NOMO-1 treated with dmso at 0.1 percent for 144 hours (cell line): ENCODE results near the gene RPS6KL1.

Experiments
- DNase-seq: peaks from one replicate; lab custom pipeline; 2025; ENCODE audit not compliant: unreplicated experiment; lab: John Stamatoyannopoulos, UW

The RPS6KL1 gene

DNA sequence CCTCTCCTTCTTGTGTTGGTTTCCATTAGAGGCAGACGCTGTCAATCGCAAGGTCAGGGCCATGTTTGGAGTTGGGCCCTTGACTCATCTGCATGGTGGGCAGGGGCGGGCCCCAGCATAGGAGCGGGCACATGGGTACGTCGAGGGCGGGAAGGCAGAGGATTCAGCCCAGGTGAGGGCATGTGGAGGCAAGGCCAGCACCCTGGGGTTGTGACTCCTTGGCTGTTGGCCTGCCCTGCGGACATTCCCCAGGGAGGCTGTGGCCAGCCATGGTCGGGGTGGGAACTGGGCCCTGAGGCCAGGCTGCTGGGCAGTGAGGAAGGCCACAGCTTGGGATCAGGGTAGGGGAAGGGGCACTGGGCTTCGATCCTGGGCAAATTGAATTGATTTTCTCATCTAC lies 10.3 kb downstream of the RPS6KL1 start:
- DNase-seq, result no peak

DNA sequence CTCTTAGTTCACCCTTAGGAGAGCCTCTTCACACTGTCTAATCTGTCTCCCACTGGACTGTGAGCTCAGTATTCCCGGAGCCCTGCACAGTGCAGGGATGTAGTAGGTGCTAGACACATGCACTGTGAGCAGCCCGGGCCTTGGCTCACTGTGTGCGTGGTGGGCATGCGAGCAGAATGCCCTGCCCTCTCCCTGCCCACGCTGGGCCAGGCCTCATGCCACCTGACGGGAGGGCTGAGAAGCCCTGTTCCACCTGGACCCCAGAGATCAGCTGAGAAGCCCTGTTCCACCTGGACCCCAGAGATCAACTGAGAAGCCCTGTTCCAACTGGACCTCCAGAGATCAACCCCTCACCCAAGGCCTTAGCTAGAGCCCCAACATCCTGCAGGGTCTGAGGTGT lies 10.9 kb downstream of the RPS6KL1 start:
- DNase-seq, result no peak

DNA sequence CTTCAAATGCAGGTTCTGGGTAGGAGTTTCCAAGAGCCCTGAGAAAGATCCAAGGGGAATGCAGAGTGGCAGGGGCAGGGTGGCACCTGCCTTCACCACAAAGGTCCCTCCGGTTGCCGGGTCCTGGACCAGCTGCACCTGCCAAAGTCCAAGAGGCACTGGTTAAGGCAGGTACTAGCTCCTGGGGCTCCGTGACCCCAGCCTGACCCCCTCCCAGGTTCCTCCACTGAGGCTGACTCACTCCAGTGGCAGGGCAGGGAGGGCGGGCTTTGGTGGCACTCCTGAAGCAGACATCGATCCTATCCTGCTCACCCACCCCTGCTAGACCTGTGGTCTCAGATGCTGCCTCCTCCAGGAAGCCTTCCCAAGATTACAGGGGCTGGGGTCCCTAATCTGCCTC lies 11.4 kb downstream of the RPS6KL1 start:
- DNase-seq, result no peak

DNA sequence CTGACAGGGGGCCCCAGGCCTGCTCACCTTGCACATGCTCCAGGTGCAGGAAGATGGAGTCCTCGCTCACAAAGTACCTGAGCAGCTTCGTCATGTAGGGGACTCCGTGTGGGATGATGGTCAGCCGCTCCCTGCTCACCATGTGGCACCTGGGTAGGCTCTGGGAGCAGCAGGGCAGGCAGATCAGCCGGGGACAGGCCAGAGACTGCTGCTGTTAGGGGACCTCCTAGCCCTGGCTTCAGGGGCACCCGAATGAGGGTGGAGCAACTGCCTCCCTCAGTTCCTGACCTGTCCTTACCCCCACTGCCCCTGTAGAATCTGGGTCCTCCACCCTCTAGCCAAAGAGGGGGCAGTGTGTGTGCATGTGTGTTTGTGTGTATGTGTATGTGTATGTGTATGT lies 11.8 kb downstream of the RPS6KL1 start:
- DNase-seq, result no peak

DNA sequence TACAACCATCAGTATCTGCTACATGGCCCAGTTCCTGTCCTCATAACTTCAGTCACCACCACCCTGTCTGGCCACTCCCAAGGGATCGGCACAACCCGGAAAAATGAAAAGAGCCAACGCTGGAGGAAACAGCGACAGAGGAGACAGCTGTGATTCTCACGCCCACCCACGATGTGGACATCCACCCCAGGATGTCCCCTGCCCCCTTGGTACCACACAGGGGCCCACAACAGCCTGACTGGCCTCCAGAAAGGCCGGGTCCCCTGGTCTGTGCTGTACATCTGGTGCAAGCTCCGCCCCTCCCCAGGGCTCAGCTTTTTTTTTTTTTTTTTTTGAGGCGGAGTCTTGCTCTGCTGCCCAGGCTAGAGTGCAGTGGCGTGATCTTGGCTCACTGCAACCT lies 12.5 kb downstream of the RPS6KL1 start:
- DNase-seq, result no peak

DNA sequence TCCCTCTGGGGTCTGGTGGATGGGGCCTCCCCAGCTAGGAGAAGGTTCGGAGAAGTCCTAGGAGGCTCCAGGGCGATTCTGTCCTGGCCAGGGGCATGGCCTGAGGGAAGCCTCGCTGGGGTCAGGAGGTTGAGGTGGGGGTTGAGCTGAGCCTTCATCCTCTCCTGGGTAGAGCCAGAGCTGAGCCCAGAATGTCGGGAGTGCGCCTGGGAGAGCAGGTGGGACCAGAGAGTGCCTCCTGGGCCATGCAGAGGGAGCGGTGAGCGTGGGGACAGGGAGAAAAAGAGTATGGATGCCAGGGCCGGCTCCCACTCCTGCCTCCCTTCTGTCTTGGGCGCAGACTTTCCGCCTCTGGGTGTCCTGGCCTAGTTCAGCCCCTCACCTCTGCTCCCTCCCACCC lies 13.1 kb downstream of the RPS6KL1 start:
- no peak for DNase-seq

DNA sequence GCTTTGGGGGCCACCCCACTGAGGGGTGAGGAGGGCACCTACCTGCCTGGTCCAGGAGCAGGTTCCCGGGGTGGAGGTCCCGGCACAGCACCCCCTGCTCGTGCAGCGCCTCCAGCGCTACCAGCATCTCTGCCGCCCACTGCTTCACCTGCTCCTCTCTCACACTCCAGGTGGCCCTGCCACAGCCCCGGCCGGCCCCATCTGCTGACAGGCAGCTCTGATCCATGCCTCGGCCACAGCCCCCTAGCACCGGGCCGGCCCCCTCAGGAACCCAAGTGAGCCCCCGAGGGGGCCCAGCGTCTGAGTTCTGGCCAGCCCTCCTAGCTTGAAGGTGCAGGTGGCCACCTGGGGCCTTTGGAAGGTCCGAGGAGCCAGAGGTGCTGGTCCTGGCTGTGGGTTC lies 13.6 kb downstream of the RPS6KL1 start:
- no peak for DNase-seq

DNA sequence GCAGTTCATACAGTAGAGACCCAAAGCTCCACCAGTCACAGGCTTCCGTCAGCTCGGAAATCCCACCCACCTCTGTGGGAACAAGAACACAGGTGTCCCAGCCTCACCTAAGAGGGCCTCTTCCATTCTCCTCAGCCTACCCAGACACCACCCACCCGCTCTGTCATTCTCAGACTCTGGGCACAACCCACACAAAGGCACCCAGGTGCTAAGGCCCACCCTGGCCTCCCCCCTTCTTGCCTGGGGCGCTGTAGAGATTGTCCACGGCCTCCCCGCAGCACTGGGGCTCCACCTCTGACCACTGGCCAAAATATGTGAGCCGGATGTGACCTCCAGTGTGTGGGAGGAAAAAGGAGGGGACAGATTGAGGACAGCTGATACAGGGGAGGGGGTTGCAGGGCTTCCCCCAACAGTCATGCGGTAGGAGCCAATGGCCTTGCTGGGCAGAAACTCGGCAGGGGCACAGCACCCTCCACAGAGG lies 14.2 kb downstream of the RPS6KL1 start:
- no peak for DNase-seq

DNA sequence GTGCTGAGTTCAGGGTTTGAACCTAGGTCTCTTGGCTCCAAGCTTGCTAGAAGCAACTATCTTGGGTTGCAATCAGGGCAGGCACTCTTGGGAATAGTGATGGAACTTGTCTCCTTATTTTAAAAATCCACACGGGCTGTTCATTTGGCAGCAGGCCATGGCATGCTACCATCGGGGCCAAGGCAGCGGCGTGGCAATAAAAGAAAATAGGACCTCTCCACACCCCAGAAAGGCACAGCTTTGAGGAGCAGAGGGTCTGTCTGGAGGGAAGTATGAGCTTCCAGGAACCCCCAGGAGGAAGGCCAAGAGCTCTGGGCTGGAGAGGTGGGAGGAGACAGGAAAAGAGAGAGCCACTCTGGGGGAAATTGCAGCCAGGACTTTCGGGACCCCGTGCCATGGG lies 15.3 kb downstream of the RPS6KL1 start:
- DNase-seq, result no peak

DNA sequence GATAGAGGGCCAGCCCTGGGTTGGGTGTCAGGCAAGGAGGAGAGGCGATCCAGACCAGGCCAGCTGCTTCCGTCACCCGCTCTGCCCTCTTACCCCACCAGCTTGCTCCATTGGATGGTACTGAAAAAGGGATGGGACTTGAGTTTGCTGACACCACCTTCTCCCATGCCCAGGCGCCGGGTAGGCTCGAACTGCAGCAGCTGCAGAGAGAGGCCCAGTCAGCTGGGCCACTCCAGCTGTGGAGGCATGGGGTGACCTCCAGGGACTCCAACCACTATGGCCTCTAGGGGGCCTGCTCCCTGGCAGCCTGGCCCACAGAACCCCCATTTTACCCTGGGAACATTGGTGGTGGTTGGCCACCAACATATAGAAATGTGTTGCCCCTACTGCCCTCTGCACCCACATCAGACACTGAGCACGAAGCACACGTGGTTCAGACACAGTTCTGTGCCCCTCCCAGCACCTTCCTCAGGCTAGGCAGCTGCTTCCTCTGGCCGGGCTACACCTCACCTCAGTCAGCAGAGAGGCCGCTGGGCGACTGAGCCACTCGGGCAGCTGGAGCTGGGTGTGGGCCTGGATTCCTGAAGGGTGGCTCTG lies 16.0 kb downstream of the RPS6KL1 start:
- no peak for DNase-seq

DNA sequence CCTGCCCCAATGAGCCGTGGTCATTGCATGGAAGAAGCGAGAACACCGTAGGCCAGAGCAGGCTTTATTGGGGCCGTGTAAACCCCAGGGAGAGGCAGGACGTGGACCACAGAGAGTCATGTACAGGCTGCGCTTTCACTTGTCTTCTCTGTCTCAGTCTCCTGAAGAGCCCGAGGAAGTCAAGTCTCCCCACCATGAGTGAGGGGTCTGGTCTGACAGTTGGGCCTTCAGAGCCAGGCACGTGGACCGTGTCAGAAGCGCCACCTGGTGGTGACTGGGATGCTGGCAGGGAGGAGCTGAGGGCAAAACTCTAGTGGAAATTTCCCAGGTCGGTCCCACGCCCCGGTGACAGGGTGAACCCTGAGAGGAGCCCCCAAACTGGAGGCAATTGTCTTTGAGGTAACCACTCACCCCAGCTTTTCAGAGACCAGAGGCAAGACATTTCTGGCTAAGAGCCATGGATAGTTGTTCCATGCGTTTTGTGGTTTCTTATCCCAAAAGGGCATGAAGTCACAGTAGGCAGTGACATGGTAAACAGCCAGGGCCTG lies 17.4 kb downstream of the RPS6KL1 start:
- peak; percentile 29 for DNase-seq

DNA sequence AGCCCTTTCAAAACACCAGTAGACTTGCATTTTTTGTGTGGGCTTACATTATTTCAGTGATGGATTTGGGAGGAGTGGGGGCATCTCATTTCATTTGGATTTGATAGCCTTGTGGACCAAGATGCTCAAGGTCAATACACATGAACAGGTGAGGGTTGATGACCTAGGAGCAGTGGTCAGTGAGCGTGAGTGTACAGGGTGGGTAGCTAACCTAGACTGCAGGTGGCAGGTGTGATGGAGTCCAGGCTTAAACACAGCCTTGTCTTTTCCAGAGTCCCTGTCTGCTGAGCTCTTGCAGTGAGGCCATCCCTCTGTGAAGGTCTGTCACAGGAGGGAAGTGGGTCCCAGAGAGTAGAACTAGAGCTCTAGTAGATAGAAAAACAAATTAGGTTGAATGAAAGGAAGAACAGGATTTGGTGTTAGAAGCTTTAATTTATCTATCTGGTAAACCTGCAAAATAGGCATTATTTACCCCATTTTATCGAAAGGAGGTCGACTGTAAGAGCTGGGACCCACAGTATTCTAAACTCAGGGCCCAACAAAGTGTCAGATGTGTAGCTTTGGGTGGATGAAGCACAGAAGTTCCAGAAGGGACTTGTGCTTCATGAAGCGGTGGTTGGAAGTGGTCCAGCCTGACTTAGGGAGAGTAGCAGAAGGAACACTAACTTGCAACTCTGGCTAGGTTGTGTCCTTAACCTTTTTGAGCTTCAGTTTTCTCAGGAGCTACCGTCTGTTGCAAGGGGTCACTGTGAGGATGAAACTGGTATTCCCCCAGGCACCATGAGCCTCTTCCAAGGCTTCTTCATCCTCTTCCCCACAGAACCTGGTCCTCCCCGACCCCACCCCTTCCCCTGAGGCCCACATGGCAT lies 18.2 kb downstream of the RPS6KL1 start:
- DNase-seq, result no peak

DNA sequence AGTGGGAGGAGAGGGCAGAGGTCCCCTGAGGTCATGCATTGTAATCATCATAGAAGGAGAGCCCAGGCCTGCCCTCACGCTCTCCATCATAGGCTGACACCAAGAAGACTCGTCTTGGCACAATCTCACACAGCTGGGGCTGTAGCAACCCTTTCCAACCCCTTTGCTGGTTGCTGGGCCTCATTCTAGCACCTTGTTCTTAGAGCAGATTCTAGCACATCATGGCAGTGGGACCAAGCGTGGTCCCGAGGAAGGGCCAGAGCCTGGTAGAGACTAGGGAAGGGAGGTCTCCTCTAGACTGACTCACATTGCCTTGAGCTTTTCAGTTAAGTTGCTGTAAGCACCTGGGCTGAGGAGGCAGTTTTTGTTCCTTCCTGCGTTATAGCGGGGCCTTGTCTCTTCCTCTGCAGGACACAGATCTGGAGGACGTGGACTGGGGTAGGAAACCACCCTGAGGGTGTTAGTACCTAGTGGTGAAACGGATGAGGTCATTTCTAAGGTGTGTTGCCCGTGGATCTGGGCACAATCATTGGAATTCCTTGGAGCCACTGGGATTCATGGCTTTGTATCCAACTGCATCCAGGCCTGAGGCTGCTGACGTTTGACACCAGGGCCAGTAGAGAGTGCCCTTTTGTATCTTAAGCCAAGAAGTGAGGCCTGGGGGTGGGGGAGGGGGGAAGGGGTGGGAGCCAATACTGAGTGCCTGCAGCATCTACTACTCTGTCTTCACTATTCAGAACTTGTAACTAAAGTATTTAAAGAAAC lies 19.9 kb downstream of the RPS6KL1 start:
- DNase-seq, result no peak

DNA sequence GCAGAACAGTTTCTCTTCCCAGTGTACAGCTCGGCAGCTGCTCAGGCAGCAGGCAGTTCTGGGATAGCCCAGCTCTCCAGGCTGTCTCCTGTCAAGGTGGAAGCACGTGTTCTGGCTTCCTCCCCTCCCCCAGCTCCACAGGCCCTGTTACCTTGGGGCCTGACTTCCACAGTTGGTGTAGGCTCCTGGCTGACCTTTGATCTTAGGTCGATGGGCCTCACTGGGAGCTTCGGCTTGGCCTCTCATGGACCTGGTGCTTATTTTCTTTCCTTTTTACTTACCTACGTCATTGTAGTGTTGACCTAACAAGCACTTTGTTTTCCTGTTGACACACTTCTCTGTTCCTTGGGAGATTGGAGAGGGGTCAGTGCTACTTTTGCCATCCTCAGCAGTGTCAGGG lies 24.4 kb downstream of the RPS6KL1 start:
- DNase-seq, result no peak

DNA sequence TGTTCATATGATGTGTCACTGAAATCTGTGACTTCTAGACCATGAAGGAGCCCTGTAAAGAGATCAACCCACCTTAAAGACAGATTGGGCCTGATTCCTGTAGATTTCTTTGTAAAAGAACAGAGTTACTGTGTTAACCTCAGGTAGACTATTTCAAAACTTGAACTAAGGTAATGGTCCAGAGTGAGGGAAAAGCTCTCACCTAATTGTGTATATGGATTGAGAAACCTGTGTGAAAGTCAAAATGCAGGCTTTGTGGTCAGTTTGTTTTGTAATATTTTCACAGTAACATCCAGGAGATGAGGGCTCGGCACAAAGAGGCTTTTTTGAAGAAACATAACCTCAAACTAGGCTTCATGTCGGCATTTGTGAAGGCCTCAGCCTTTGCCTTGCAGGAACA lies 25.0 kb downstream of the RPS6KL1 start:
- no peak for DNase-seq

DNA sequence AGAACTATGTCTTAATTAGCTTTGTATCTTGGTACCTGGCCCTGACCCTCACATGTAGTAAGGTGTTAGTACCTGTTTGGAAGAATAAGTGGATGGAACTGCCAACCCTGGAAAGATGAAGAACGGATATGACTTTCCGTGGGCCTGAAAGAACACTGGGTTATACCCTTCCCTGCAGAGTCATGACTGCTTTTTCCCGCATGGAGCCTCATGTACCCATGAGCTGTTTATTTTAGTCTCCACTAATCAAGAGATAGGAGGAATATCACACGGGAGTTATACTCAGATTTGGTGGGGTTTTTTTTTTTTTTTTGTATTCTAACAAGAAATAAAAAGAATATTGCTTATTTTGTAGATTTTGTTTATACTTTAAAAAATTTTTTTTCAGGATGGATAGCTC lies 25.4 kb downstream of the RPS6KL1 start:
- DNase-seq, result no peak

DNA sequence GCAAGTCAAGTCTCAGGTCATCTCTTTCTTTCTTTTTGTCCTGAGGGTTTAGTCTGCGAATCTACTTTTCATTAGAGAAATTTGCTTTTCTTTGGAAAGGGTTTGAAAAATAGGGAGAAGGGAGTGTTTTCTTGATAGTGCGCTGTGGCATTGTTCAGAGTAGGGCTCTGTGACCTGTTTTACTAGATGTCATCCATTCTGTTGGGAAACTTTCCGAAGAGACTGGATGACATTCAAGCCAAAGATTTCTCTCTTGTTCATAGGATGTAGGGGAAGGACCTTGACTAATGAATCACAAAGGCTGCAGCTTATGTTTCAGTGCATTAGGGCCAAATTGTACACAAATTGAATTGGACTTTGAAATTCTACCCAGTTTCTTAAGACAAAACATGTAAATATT lies 26.7 kb downstream of the RPS6KL1 start:
- no peak for DNase-seq

DNA sequence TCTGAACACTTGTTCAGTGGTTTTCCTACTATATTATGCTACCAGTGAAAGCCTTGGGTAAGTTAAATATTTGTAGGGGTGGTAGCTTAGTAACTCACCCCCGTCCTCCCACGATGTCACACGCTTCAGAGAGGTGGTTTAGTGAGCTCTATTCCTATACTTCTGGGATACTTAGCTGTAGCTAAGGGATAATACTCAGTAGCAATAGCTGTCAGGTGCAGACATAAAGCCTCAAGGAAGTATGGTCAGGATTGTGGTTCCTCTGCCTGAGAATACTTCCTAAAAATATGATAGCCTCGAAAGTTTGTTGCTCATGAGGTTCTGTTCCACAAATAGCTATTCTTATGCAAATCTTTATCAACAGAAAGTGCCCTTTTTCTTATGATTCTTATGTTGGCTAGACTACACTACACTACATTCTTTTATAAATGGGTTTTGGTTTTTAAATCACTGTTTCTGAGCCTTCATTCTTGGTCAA lies 29.4 kb downstream of the RPS6KL1 start:
- DNase-seq, result no peak

DNA sequence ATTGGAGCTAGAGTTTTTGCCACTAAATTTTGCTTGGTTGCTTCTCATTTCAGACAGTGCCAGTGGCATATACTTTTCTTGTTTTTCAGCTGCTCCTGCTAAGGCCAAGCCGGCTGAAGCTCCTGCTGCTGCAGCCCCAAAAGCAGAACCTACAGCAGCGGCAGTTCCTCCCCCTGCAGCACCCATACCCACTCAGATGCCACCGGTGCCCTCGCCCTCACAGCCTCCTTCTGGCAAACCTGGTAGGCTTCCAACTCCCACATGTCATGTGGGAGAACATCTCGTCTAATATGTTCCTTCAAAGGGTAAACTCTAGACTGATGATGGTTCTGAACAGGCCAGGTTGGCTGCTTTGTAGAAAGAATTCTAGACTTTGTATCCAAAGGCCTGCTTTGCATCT lies 30.3 kb downstream of the RPS6KL1 start:
- no peak for DNase-seq

DNA sequence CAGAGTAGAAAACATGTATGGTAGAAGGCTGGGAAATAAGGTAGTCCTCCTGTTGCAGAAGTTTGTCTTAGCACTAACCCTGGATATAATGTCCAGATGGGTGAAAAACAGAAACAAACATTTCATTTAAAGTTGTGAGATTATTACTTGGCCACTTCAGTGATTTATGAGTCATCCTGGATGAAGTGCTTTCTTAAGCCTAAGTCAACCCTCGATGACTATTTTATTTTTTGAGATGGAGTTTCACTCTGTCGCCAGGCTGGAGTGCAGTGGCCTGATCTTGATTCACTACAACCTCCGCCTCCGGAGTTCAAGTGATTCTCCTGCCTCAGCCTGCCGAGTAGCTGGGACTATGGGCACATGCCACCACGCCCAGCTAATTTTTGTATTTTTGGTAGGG lies 31.2 kb downstream of the RPS6KL1 start:
- DNase-seq, result no peak

DNA sequence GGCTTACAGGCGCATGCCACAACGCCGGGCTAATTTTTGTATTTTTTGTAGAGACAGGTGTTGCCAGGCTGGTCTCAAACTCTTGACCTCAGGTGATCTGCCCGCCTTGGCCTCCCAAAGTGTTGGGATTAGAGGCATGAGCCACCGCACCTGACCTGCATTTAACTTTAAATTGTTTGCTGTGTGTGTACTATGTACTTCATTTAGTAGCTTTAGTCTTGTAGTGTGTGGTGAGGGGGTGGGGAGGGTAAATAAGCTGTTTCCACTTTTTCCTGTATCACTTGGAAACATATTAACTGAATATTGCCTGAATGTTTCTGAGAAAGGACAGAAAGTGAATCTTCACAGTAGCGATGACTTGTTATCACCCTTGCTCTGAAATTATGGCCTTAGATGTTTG lies 32.8 kb downstream of the RPS6KL1 start:
- no peak for DNase-seq
